ENCODE results near the gene SGCE. TPM values are rescaled to one million over a fixed set of nuclear protein-coding genes. Genes with fewer than 3 reads are reported as not detected.

Gene SGCE
- total RNA-seq, 4 donors from 2014 or later: 118 to 203 (median 161) TPM

DNA sequence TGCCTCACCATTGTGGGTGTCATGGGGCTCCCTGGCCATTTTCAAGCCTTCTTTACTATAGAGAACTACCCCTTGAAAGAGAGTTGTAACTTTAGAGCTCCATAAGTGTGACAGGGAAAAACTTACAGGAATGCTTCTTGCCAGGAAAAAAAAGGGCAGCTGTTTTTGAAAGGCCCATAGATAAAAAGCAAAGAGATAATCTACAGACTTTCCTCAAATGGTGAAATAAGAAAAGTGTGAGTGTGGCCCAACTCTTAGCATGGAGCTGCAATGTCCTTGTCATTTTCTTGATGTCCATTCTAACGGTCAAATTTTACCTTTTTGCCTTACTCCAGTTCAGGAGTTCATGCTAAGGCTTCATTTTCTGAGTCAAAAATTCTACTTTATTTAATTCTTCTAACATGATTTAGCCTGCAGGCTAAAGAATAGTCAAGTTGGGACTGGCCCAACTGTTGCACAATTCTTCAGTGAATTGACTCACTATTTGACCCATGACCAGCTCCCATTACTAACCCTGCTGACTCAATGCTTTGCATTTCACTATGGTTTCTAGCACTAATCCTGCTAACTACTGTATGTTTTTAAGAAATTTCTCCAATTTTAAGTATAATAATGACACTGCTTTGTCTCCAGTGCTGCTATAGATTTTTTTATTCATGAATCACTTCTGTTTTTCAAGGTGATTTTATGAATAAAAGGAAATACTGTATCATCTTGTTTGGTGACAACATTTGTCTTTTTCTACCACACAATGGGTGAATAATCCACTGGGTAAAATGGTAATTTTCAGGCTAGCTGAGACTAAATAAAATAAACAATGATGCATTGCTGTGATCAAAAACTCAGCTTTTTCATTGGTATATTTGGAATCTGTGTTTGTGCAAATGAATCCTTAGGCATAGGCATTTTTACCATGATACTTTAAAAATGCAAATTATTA, 41.4 kb upstream of the SGCE start:
- H3K27ac ChIP-seq: peak overlapping the region in 3 of 4 donors; percentile 14 to 82 (median 57)
- peak; percentile 35 to 89 for DNase-seq (ENCODE audit: low spot score in 2 of 2)
- no peaks in the 10 kb centered on the region for H3K27me3 ChIP-seq
- 36 to 42% methylated on average over 1 of the region's 1 CpG for WGBS, 2 donors
- peak in 1 of 2 donors; percentile 90 for TF ChIP-seq EP300 (IDR thresholded peaks at IDR 0.05)
- TF ChIP-seq, protein P1, sequence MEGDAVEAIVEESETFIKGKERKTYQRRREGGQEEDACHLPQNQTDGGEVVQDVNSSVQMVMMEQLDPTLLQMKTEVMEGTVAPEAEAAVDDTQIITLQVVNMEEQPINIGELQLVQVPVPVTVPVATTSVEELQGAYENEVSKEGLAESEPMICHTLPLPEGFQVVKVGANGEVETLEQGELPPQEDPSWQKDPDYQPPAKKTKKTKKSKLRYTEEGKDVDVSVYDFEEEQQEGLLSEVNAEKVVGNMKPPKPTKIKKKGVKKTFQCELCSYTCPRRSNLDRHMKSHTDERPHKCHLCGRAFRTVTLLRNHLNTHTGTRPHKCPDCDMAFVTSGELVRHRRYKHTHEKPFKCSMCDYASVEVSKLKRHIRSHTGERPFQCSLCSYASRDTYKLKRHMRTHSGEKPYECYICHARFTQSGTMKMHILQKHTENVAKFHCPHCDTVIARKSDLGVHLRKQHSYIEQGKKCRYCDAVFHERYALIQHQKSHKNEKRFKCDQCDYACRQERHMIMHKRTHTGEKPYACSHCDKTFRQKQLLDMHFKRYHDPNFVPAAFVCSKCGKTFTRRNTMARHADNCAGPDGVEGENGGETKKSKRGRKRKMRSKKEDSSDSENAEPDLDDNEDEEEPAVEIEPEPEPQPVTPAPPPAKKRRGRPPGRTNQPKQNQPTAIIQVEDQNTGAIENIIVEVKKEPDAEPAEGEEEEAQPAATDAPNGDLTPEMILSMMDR (IDR thresholded peaks at IDR 0.05): no peak
- no peaks in the 10 kb centered on the region for H3K9me3 ChIP-seq
- peaks cover 0 to 35% (median 9%) of the 10 kb centered on the region in 4 donors for H3K4me1 ChIP-seq
- H3K4me3 ChIP-seq: no peak overlapping the region
- no peaks in the 10 kb centered on the region for H3K36me3 ChIP-seq

DNA sequence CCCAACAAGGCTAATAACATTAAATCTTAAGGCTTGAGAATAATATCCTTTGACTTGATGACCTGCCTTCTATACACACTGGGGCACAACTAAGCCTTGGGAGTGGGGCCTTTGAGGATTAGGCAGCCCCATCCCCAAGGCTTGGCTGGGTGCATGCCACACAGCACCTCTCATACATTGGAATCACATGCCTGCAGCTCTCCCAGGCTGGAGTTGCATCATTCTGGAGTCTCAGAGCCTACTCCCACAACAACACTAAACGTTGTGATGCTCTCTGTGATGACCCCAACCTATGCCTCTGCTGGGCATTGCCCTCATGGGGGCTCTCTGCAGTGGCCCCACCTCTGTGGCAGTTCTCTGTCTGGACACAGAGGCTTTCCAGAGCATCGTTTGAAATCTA, 31.9 kb upstream of the SGCE start:
- H3K27ac ChIP-seq: no peak overlapping the region
- H3K27me3 ChIP-seq: no peaks in the 10 kb centered on the region
- H3K4me1 ChIP-seq: no peaks in the 10 kb centered on the region
- no peak overlapping the region for H3K4me3 ChIP-seq
- H3K36me3 ChIP-seq: no peaks in the 10 kb centered on the region
- H3K9me3 ChIP-seq: no peaks in the 10 kb centered on the region
- DNase-seq (ENCODE audit: low spot score in 2 of 2): no peak
- WGBS, 2 donors: 0% methylated on average over 1 of the region's 2 CpGs; no CpG with 5 or more reads in 1 of the 2 donors
- no peak for TF ChIP-seq EP300 (IDR thresholded peaks at IDR 0.05)
- no peak for TF ChIP-seq POLR2A (IDR thresholded peaks at IDR 0.05)
- TF ChIP-seq, protein P1 (IDR thresholded peaks at IDR 0.05): no peak

DNA sequence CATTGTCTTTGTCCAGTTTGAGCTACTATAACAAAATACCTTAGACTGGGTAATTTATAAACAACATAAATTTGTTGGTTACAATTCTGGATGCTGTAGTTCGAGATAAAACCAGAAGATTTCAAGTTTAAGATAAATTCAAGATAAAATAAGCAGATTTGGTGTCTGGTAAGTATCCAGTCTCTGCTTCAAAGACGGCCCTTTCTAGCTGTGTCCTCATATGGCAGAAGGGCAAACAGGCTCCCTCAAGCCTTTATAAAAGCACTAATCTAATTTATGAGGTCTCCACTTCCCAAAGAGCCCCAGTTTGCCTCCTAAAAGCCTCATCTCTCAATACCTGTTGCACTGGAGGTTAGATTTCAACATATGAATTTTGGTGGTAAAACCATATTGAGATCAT, 31.1 kb upstream of the SGCE start:
- Histone ChIP-seq H3K9me3 (no peaks in the 10 kb centered on the region), H3K4me1 (no peaks in the 10 kb centered on the region), H3K27ac (no peak overlapping the region), H3K36me3 (no peaks in the 10 kb centered on the region), H3K4me3 (no peak overlapping the region), H3K27me3 (no peaks in the 10 kb centered on the region)
- DNase-seq (ENCODE audit: low spot score in 2 of 2): no peak
- WGBS, 2 donors: 81 to 87% methylated on average over 2 of the region's 2 CpGs
- TF ChIP-seq EP300 (IDR thresholded peaks at IDR 0.05) (no peak), POLR2A (IDR thresholded peaks at IDR 0.05) (no peak)

DNA sequence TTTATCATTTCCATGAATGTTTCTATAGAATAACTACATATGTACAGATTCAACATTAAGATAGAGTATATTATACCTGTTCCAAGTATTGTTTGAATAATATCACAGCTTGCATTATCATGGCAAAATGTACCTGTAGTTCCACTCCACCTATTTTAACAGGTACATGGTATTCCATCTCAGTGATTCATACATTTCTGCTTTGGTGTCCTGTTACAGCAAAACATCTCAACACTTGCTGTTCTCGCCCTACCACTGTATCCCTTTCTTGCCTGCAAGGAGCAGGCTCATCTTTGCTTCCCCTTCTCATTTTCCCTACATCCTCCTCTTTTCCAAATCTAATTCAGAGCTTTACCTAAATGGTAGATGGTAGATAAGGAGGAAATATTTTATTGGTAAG, 27.1 kb upstream of the SGCE start:
- TF ChIP-seq EP300 (IDR thresholded peaks at IDR 0.05) (no peak), POLR2A (IDR thresholded peaks at IDR 0.05) (no peak)
- TF ChIP-seq, protein P1 (IDR thresholded peaks at IDR 0.05): no peak
- Histone ChIP-seq H3K4me3 (no peak overlapping the region), H3K4me1 (no peaks in the 10 kb centered on the region), H3K9me3 (no peaks in the 10 kb centered on the region), H3K27me3 (no peaks in the 10 kb centered on the region), H3K27ac (no peak overlapping the region), H3K36me3 (no peaks in the 10 kb centered on the region)
- 88 to 94% methylated on average over 1 of the region's 1 CpG for WGBS, 2 donors
- no peak for DNase-seq (ENCODE audit: low spot score in 2 of 2)

DNA sequence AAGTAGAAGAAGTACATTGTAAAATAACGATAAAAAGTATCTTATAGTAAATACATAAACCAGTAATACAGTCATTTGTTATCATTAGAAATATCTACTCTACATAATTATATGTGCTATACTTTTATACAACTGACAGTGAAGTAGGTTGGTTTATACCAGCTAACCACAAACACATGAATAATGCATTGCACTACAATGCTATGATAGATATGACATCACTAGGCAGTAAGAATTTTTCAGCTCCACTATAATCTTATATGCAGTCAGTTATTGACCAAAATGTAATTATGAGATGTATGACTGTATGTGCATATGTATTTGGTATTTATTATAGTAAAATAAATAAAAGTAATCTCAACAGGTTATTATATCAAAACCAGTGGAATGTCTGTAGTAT, 23.4 kb upstream of the SGCE start:
- Histone ChIP-seq H3K4me3 (no peak overlapping the region), H3K27me3 (no peaks in the 10 kb centered on the region), H3K4me1 (no peaks in the 10 kb centered on the region), H3K9me3 (no peaks in the 10 kb centered on the region), H3K36me3 (no peaks in the 10 kb centered on the region), H3K27ac (no peak overlapping the region)
- no peak for TF ChIP-seq POLR2A (IDR thresholded peaks at IDR 0.05)
- TF ChIP-seq EP300 (IDR thresholded peaks at IDR 0.05): no peak
- TF ChIP-seq, protein P1 (IDR thresholded peaks at IDR 0.05): no peak
- 48 to 72% methylated on average over 1 of the region's 1 CpG for WGBS, 2 donors
- DNase-seq (ENCODE audit: low spot score in 2 of 2): no peak

All from tibial nerve (tissue), 4 donors.